DOHH2 (cell line): Measurements from ENCODE around the gene SCIN.

Experiments
- H3F3A ChIP-seq: fragments of 200-600 bp; sonication (generic), shearing (Covaris generic); 2 replicates; pipeline ENCODE4 v1.6.0; 2016; ENCODE audit warnings: antibody characterized with exemption, mild to moderate bottlenecking; ENCODE audit not compliant: control insufficient read depth, insufficient read depth
- H3K27ac ChIP-seq: fragments of 200-600 bp; sonication (generic); 2 replicates; pipeline ENCODE4 v1.5.1; 2014; ENCODE audit warnings: low read depth, mild to moderate bottlenecking, low read length, moderate library complexity
- H3K27me3 ChIP-seq: fragments of 200-600 bp; sonication (generic); 2 replicates; pipeline ENCODE4 v1.6.1; 2014; ENCODE audit warnings: mild to moderate bottlenecking, low read length, mixed read lengths; ENCODE audit not compliant: control insufficient read depth
- H3K36me3 ChIP-seq: fragments of 200-600 bp; sonication (generic); 2 replicates; pipeline ENCODE4 v1.6.1; 2014; ENCODE audit warnings: mild to moderate bottlenecking, low read length, moderate library complexity, mixed read lengths; ENCODE audit not compliant: control insufficient read depth
- H3K4me1 ChIP-seq: fragments of 200-600 bp; sonication (generic); 2 replicates; pipeline ENCODE4 v1.6.1; 2014; ENCODE audit warnings: mild to moderate bottlenecking, low read length, mixed read lengths; ENCODE audit not compliant: control insufficient read depth
- H3K4me2 ChIP-seq: fragments of 200-600 bp; sonication (generic); 2 replicates; pipeline ENCODE4 v1.6.0; 2014; ENCODE audit warnings: mild to moderate bottlenecking, low read length, moderate library complexity
- H3K4me3 ChIP-seq: fragments of 200-600 bp; sonication (generic); 2 replicates; pipeline ENCODE4 v1.5.1; 2014; ENCODE audit warnings: mild to moderate bottlenecking, low read length, mixed read lengths
- H3K79me2 ChIP-seq: fragments of 200-600 bp; sonication (generic); 2 replicates; pipeline ENCODE4 v1.6.1; 2014; ENCODE audit warnings: mild to moderate bottlenecking, low read length, mixed read lengths; ENCODE audit not compliant: control insufficient read depth
- H3K9me2 ChIP-seq: fragments of 200-600 bp; sonication (generic); replicated peaks from 2 replicates; pipeline ENCODE4 v1.6.1; 2014; ENCODE audit warnings: mild to moderate bottlenecking, low read length, mixed read lengths; ENCODE audit not compliant: control insufficient read depth
- H3K9me3 ChIP-seq: fragments of 200-600 bp; sonication (generic); 2 replicates; pipeline ENCODE4 v1.6.1; 2014; ENCODE audit warnings: antibody characterized with exemption, low read length, mixed read lengths; ENCODE audit not compliant: control insufficient read depth, insufficient read depth
- H4K20me1 ChIP-seq: fragments of 200-600 bp; sonication (generic); 2 replicates; pipeline ENCODE4 v1.6.0; 2014; ENCODE audit warnings: low read depth, mild to moderate bottlenecking, antibody characterized with exemption, low read length, moderate library complexity; ENCODE audit not compliant: control insufficient read depth, insufficient read depth
- EZH2phosphoT487 ChIP-seq: fragments of 200-600 bp; sonication (generic); IDR thresholded peaks from 2 replicates; pipeline ENCODE4 v1.6.1; 2017; ENCODE audit warnings: borderline replicate concordance, mild to moderate bottlenecking, antibody characterized with exemption, low read length, moderate library complexity, mixed read lengths
- TF ChIP-seq, protein P1 (sequence below): fragments of 200-600 bp; sonication (generic); IDR thresholded peaks from one replicate; pipeline ENCODE4 v1.5.1; 2014; ENCODE audit warnings: antibody characterized with exemption, mild to moderate bottlenecking, low read depth, low read length; ENCODE audit not compliant: poor library complexity, severe bottlenecking

Gene SCIN

DNA sequence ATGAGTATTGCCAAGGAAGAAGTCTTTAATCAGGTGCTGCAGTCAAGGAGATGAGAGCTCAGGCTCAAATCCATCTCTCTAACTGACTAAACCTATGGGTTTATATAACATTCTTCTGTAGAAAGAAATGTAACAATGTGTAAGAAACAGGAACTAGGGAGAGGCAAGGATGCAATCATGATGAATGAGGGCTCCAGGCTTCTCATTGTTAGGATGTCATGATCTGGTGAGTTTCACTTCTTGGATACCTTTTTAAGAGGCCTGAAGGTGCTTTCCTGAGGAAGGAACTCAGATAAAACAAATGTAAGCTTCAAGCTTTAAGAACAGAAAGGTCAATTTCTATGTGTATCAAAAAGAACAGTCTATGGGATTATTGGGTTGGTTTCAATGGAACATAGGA, 30.8 kb upstream of the SCIN start:
- Histone ChIP-seq H3K9me2 (no peaks in the 10 kb centered on the region), H3K27me3 (no peaks in the 10 kb centered on the region), H3K4me2 (no peak overlapping the region), H3K9me3 (peaks cover 4% of the 10 kb centered on the region; the same call in 1 of the 2 replicates), H3K36me3 (no peaks in the 10 kb centered on the region), H3K27ac (no peak overlapping the region), H3K4me1 (no peaks in the 10 kb centered on the region), H3F3A (no peaks in the 10 kb centered on the region), H4K20me1 (no peaks in the 10 kb centered on the region), H3K79me2 (no peaks in the 10 kb centered on the region), H3K4me3 (no peak overlapping the region)
- no peak for TF ChIP-seq EZH2phosphoT487
- TF ChIP-seq, protein P1, sequence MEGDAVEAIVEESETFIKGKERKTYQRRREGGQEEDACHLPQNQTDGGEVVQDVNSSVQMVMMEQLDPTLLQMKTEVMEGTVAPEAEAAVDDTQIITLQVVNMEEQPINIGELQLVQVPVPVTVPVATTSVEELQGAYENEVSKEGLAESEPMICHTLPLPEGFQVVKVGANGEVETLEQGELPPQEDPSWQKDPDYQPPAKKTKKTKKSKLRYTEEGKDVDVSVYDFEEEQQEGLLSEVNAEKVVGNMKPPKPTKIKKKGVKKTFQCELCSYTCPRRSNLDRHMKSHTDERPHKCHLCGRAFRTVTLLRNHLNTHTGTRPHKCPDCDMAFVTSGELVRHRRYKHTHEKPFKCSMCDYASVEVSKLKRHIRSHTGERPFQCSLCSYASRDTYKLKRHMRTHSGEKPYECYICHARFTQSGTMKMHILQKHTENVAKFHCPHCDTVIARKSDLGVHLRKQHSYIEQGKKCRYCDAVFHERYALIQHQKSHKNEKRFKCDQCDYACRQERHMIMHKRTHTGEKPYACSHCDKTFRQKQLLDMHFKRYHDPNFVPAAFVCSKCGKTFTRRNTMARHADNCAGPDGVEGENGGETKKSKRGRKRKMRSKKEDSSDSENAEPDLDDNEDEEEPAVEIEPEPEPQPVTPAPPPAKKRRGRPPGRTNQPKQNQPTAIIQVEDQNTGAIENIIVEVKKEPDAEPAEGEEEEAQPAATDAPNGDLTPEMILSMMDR: no peak

GRCh38 chr7:12540850-12541249, 29.7 kb upstream of the SCIN start:
- TF ChIP-seq EZH2phosphoT487: no peak
- TF ChIP-seq, protein P1: no peak
- H3K36me3 ChIP-seq: no peaks in the 10 kb centered on the region

DNA sequence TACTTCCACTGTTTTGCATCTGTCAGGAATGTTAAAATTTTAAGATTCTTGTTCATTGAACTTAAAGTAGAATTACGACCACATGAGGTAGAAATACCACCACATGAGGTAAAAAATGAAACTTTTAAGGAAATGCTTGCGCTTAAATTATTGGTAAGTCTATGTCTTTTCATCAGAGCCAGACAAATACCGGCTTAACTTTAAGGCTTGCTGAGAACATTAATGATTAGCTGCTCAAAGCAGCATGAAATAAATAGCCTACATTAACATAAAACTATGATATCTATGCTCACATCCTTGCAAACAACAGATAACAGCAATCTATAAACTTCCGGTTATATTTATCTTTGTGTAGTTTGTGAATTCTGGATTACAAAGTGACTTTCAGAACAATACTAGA, 26.9 kb upstream of the SCIN start:
- no peak overlapping the region for H3K27ac ChIP-seq
- TF ChIP-seq, protein P1: no peak
- no peak for TF ChIP-seq EZH2phosphoT487
- H3K4me3 ChIP-seq: no peak overlapping the region
- no peak overlapping the region for H3K4me2 ChIP-seq
- H4K20me1 ChIP-seq: no peaks in the 10 kb centered on the region
- no peaks in the 10 kb centered on the region for H3K36me3 ChIP-seq
- no peaks in the 10 kb centered on the region for H3K9me2 ChIP-seq
- no peaks in the 10 kb centered on the region for H3K27me3 ChIP-seq
- no peaks in the 10 kb centered on the region for H3F3A ChIP-seq
- H3K79me2 ChIP-seq: no peaks in the 10 kb centered on the region
- H3K9me3 ChIP-seq: no peaks in the 10 kb centered on the region
- no peaks in the 10 kb centered on the region for H3K4me1 ChIP-seq

More at GRCh38 chr7:12540850-12541249, 29.7 kb upstream of the SCIN start:
- Histone ChIP-seq H3K4me3 (no peak overlapping the region), H3F3A (no peaks in the 10 kb centered on the region), H4K20me1 (no peaks in the 10 kb centered on the region), H3K4me1 (no peaks in the 10 kb centered on the region), H3K9me2 (no peaks in the 10 kb centered on the region), H3K79me2 (no peaks in the 10 kb centered on the region), H3K27ac (no peak overlapping the region), H3K9me3 (peaks cover 4% of the 10 kb centered on the region; the same call in 1 of the 2 replicates), H3K4me2 (no peak overlapping the region), H3K27me3 (no peaks in the 10 kb centered on the region)
